Transverse colon (tissue), 4 donors: ENCODE measurements around the gene IFI35.

ENCODE experiments used
- CTCF ChIP-seq, 5 experiments: fragments of 200-600 bp in 3 of 5; fragments of 450-650 bp in 2 of 5; sonication (generic) in 3 of 5; IDR thresholded peaks; 1 replicate in 2 of 5; 2 replicates in 3 of 5; pipeline ENCODE4 v1.5.1; 2016 to 2017; ENCODE audit warnings: antibody characterized with exemption in 5 of 5, inconsistent platforms in 3 of 5, mild to moderate bottlenecking in 2 of 5, moderate library complexity in 1 of 5
- POLR2AphosphoS5 ChIP-seq, 3 donors: sonication (generic); formaldehyde crosslinking; IDR thresholded peaks; one replicate each; pipeline ENCODE4 v1.6.1; 2016; ENCODE audit warnings: antibody characterized with exemption in 3 of 3

- TF ChIP-seq CTCF (IDR thresholded peaks at IDR 0.05) = no peak
- TF ChIP-seq POLR2AphosphoS5 (IDR thresholded peaks at IDR 0.05) = no peak
Observed at GRCh38 chr17:43027091-43028032, 20.8 kb downstream of the IFI35 start.
